ENCODE data around the gene GSTM5. TPM values are rescaled to one million over a fixed set of nuclear protein-coding genes. Genes with fewer than 3 reads are reported as not detected.
"Not testable (repeated sequence)": the region's sequence is repeated elsewhere in the genome, so short reads cannot be mapped to it uniquely, and the experiment has no call there.

The GSTM5 gene
- total RNA-seq, 1 experiment from 2014 or later = not detected

GRCh38 chr1:109697066-109697465 is 15.0 kb upstream of the GSTM5 start:
- Histone ChIP-seq H3K79me2 (ENCODE audit: insufficient read depth, low read length) (no peaks in the 10 kb centered on the region), H2BK120ac (ENCODE audit: low read depth, low read length, poor library complexity, severe bottlenecking) (no peak overlapping the region), H3K79me1 (ENCODE audit: insufficient read depth, low read depth, low read length, poor library complexity, severe bottlenecking) (no peaks in the 10 kb centered on the region), H4K20me1 (ENCODE audit: control insufficient read depth, insufficient read depth, insufficient read length) (no peaks in the 10 kb centered on the region), H3K27ac (ENCODE audit: insufficient read length, low read depth, low read length) (no peak overlapping the region), H4K8ac (replicated peaks; ENCODE audit: insufficient read length, low read depth, low read length) (no peak overlapping the region), H3K27me3 (ENCODE audit: insufficient read depth, low read length) (no peaks in the 10 kb centered on the region), H3K4me1 (ENCODE audit: insufficient read depth, low read length) (no peaks in the 10 kb centered on the region), H3K56ac (ENCODE audit: insufficient read length, low read depth, low read length) (no peak overlapping the region), H3K9me3 (ENCODE audit: control insufficient read depth, low read depth, low read length) (no peaks in the 10 kb centered on the region), H3K14ac (ENCODE audit: insufficient read depth, low read length) (no peak overlapping the region), H2AFZ (ENCODE audit: low read length) (no peak overlapping the region), H3K18ac (ENCODE audit: insufficient read length, low read depth, low read length) (no peak overlapping the region), H2BK20ac (ENCODE audit: low read depth, low read length, poor library complexity, severe bottlenecking) (no peak overlapping the region), H2BK5ac (ENCODE audit: insufficient read length, low read length) (no peak overlapping the region), H3T11ph (ENCODE audit: low read length) (no peak overlapping the region), H3K4me2 (ENCODE audit: insufficient read depth, insufficient read length, low read length) (no peak overlapping the region), H4K91ac (ENCODE audit: insufficient read length, low read depth, low read length) (no peak overlapping the region), H2BK15ac (ENCODE audit: low read depth, low read length) (no peak overlapping the region), H2AK5ac (ENCODE audit: insufficient read length, low read length) (no peak overlapping the region), H3K23me2 (ENCODE audit: insufficient read length, low read depth, low read length, poor library complexity, severe bottlenecking) (no peaks in the 10 kb centered on the region), H3K9ac (ENCODE audit: extremely low read depth, insufficient read length, low read length) (no peak overlapping the region), H4K5ac (ENCODE audit: insufficient read length, low read depth, low read length) (no peak overlapping the region), H3K23ac (ENCODE audit: insufficient read length, low read depth, low read length) (no peak overlapping the region), H3K4ac (ENCODE audit: low read depth, low read length) (no peak overlapping the region), H2BK12ac (ENCODE audit: insufficient read length, low read depth, low read length) (no peak overlapping the region)
- no peak for DNase-seq
- H3K36me3 Mint-ChIP-seq (ENCODE audit: insufficient read depth in 1 of 3, low read depth in 3 of 3) = no peaks in the 10 kb centered on the region
- no peaks in the 10 kb centered on the region for H3K9me3 Mint-ChIP-seq
- TF ChIP-seq CTCF (conservative IDR thresholded peaks at IDR 0.05) = no peak
- no peak overlapping the region for H3K4me3 Mint-ChIP-seq
- H3K27me3 Mint-ChIP-seq (ENCODE audit: low read depth) = no peaks in the 10 kb centered on the region
- H3K27ac Mint-ChIP-seq = no peak overlapping the region
- 0 out of 4 replicates have a peak, but pooled peaks cover 0 to 4% of the 10 kb centered on the region in 2 experiments for H3K4me1 Mint-ChIP-seq
- WGBS (ENCODE audit: extremely low coverage, insufficient read length, low lambda C conversion rate) = no CpG with 5 or more reads among the region's 4 CpGs

GRCh38 chr1:109697861-109698260 is 14.2 kb upstream of the GSTM5 start:
- H3K4ac ChIP-seq (ENCODE audit: low read depth, low read length); H2AFZ ChIP-seq (ENCODE audit: low read length); H3K9me3 Mint-ChIP-seq; H3K27ac Mint-ChIP-seq; H3K18ac ChIP-seq (ENCODE audit: insufficient read length, low read depth, low read length); H2BK12ac ChIP-seq (ENCODE audit: insufficient read length, low read depth, low read length); H2AK5ac ChIP-seq (ENCODE audit: insufficient read length, low read length); H3K27me3 ChIP-seq (ENCODE audit: insufficient read depth, low read length); H3K4me3 Mint-ChIP-seq; H3K27ac ChIP-seq (ENCODE audit: insufficient read length, low read depth, low read length); H3K4me1 Mint-ChIP-seq; H3K4me2 ChIP-seq (ENCODE audit: insufficient read depth, insufficient read length, low read length); H3K14ac ChIP-seq (ENCODE audit: insufficient read depth, low read length); H2BK20ac ChIP-seq (ENCODE audit: low read depth, low read length, poor library complexity, severe bottlenecking); H3T11ph ChIP-seq (ENCODE audit: low read length); H3K79me1 ChIP-seq (ENCODE audit: insufficient read depth, low read depth, low read length, poor library complexity, severe bottlenecking); H4K5ac ChIP-seq (ENCODE audit: insufficient read length, low read depth, low read length); H3K9me3 ChIP-seq (ENCODE audit: control insufficient read depth, low read depth, low read length); H2BK15ac ChIP-seq (ENCODE audit: low read depth, low read length); H3K56ac ChIP-seq (ENCODE audit: insufficient read length, low read depth, low read length); H3K23ac ChIP-seq (ENCODE audit: insufficient read length, low read depth, low read length); H3K9ac ChIP-seq (ENCODE audit: extremely low read depth, insufficient read length, low read length); H4K20me1 ChIP-seq (ENCODE audit: control insufficient read depth, insufficient read depth, insufficient read length); H3K23me2 ChIP-seq (ENCODE audit: insufficient read length, low read depth, low read length, poor library complexity, severe bottlenecking); DNase-seq; H3K36me3 Mint-ChIP-seq (ENCODE audit: insufficient read depth in 1 of 3, low read depth in 3 of 3); H4K91ac ChIP-seq (ENCODE audit: insufficient read length, low read depth, low read length); H4K8ac ChIP-seq (replicated peaks; ENCODE audit: insufficient read length, low read depth, low read length); H2BK120ac ChIP-seq (ENCODE audit: low read depth, low read length, poor library complexity, severe bottlenecking); H2BK5ac ChIP-seq (ENCODE audit: insufficient read length, low read length); H3K27me3 Mint-ChIP-seq (ENCODE audit: low read depth); H3K4me1 ChIP-seq (ENCODE audit: insufficient read depth, low read length); H3K79me2 ChIP-seq (ENCODE audit: insufficient read depth, low read length): not testable (repeated sequence)
- WGBS (ENCODE audit: extremely low coverage, insufficient read length, low lambda C conversion rate) = no CpG with 5 or more reads among the region's 4 CpGs

All from H9 (cell line).